NCI-H1417 (cell line): ENCODE measurements around the gene UBE2B.
A peak's percentile ranks its signal among the peaks of the same experiment; 100 is the strongest.
"Not testable (repeated sequence)": the region's sequence is repeated elsewhere in the genome, so short reads cannot be mapped to it uniquely, and the experiment has no call there.

Experiments
- DNase-seq, 3 experiments: peaks; one replicate each; lab custom pipeline; 2025; lab: John Stamatoyannopoulos, UW

Gene UBE2B

DNA sequence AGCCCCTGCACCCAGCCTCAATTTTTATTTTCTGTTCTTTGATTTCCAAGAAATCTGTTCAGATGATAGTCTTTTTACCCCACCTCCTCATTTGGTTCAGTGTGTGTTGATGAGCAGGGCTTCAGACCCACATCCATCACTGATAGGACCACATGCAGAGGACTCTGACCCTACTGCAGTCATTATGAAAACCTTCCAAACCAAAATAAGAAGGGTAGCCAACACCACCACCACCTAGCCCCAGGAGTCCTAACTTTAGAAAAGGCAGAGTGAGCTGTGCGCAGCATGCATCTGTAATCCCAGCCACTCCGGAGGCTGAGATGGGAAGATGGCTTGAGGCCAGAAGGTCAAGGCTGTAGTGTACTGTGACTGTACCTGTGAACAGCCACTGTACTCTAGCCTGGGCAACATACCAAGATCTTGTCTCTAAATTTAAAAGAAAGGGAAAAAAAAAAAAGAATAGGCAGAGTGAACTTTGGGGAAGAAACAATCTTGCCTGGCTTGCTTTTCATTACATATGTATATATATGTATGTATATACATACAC, 27.3 kb downstream of the UBE2B start:
- DNase-seq: no peak

DNA sequence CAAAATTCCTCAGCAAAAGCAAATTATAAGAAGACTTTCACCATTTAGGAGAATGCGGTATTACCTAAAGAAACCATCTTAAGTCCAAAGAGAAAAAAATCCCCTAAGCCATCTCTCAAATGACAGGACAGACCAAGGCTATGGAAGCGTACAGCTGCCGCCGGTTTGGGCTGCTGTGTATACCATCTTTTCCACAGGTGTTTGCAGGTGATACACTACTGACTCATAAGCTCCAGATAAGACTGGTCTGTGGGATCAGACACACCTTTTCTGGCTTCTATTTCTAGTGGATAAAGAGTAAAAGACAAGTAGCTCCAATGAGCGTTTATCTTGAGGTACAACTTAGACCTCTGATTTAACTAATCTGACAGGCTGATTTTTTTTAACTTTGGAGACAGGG, 32.6 kb downstream of the UBE2B start:
- DNase-seq: no peak

GRCh38 chr5:134406390-134406789, 35.0 kb downstream of the UBE2B start:
- DNase-seq: no peak

GRCh38 chr5:134409321-134409720, 38.0 kb downstream of the UBE2B start:
- DNase-seq: no peak

GRCh38 chr5:134410822-134411221, 39.5 kb downstream of the UBE2B start:
- no peak for DNase-seq

GRCh38 chr5:134411228-134411545, 39.8 kb downstream of the UBE2B start:
- no peak for DNase-seq

- peak; percentile 79 to 84 (median 82) for DNase-seq
Observed at GRCh38 chr5:134411546-134412266, 40.3 kb downstream of the UBE2B start, which contains the start of gene CDKN2AIPNL. CDKN2AIPNL (minus strand) TSS chr5:134411881; CDS start chr5:134411854, 27 bp downstream.

DNA sequence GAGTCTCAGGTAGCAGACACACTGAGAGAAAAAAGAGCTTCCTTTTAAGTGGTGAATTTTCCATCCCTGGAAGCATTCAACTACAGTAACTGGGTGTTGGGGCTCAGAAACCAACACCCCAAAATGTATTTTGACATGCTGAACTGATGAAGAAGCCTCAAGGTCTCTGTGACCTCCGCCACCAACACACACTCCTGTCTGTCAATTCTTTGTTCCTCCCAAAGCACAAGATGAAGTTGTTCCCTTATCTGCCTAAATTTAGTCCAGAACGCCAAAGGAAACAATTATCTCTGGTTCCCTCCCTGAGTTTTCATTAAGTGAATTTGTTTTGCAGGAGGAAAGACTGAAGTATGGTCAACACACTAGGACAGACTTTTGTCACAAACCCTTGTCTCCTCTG, 41.7 kb downstream of the UBE2B start:
- DNase-seq: no peak

DNA sequence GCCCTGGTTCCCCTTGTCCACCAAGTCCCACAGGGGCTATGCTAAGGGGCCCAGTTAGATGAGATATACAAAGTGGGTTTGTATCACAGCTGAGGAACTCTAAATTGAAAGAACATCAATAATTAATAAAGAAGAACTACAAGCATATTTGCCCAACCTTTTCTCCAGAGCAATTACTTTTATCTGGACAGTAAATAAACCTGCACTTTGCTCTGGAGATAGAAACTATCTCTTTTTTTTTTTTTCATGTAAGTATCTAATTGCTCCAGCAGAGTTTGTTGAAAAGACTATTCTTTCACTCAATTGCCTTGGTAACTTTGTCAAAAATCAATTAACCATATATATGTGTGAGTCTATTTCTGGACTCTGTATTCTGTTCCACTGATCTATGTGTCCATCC, 46.3 kb downstream of the UBE2B start:
- no peak for DNase-seq

DNA sequence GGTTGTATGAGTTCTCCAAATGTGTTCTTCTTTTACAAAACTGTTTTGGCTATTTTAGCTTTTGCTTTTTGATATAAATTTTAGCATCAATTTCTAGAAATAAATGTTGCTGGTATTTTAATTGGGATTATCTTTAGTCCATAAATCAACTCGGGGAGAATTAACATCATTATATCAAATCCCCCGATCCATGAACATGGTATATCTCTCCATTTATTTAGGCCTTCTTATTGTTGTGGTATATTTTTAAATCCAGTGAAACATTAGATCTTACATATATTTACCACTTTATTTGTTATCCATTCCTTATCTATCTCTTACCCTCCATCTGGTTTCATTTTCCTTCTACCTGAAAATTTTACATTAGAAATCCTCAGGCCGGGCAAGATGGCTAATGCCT, 47.6 kb downstream of the UBE2B start:
- DNase-seq: no peak

DNA sequence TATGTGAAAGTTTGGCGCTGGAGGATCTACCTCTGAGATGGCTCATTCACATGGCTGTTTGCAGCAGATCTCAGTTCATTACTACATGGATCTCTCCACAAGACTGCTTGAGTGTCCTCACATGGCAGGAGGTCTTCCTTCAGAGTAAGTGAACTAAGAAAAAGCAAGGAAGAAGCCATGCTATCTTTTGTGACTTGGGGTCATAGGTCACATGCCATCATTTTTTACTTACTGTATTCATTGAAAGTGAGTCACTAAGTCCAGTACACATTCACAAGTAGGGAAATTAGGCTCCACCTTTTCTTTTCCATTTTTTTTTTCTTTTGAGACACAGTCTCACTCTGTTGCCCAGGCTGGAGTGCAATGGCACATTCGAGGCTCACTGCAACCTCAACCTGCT, 49.0 kb downstream of the UBE2B start:
- DNase-seq: no peak

DNA sequence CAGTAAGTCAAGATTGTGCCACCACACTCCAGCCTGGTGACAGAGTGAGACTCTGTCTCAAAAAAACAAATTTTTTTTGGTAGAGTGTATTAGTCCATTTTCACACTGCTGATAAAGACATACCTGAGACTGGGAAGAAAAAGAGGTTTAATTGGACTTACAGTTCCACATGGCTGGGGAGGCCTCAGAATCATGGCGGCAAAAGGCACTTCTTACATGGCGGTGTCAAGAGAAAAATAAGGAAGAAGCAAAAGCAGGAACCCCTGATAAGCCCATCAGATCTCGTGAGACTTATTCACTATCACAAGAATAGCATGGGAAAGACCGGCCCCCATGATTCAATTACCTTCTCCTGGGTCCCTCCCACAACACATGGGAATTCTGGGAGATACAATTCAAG, 49.7 kb downstream of the UBE2B start:
- DNase-seq: not testable (repeated sequence)

DNA sequence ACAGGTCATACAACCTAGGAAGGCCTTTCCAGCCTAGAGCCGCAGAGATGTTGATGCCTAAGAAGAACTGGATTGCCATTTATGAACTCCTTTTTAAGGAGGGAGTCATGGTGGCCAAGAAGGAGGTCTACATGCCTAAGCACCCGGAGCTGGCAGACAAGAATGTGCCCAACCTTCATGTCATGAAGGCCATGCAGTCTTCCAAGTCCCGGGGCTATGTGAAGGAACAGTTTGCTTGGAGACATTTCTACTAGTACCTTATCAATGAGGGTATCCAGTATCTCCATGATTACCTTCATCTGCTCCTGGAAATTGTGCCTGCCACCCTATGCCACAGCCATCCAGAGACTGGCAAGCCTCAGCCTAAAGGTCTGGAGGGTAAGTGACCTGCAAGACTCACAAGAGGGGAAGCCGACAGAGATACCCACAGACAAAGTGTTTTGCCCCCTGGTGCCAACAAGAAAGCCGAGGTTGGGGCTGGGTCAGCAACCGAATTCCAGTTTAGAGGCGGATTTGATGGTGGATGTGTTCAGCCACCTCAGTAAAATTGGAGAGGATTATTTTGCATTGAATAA, 51.5 kb downstream of the UBE2B start:
- no peak for DNase-seq

DNA sequence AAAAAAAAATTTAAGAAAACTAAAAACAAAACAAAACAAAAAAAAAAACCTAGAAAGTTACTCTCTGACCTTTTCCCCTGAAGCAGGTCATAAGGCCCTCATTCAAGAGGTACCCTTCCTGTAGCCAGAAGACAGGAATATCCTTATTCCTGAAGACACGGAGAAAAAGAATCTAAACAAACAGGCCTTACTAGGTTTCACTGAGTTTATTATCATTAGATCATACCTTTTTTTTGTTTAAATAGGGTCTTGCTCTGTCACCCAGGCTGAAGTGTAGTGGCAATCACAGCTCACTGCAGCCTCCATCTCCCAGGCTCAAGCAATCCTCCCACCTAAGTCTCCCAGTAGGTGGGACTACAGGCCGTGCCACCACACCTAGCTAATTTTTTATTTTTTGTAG, 52.0 kb downstream of the UBE2B start:
- no peak for DNase-seq

- no peak for DNase-seq
Observed at GRCh38 chr5:134426361-134426760, 55.0 kb downstream of the UBE2B start.

DNA sequence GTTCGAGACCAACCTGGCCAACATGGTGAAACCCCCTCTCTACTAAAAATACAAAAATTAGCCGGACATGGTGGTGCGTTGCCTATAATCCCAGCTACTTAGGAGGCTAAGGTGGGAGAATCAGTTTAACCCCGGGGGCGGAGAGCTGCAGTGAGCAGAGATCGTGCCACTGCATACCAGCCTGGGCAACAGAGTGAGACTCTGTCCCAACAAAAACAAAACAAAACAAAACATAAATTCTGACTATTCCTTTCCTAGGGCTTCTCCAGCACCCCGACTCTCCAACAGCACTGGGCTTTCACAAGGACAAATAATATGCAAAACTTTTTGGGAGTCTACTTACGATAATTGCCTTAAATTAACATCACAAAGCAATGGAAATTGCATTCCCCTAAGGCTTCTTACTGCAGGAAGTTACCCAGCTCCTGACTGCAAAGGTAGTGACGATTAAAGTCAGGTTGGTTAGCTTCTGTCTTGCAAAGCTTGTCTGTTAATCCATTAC, 56.2 kb downstream of the UBE2B start:
- DNase-seq: no peak

GRCh38 chr5:134430001-134430569, 58.7 kb downstream of the UBE2B start:
- no peak for DNase-seq

GRCh38 chr5:134432174-134432573, 60.8 kb downstream of the UBE2B start:
- DNase-seq: no peak

- DNase-seq: no peak
Observed at GRCh38 chr5:134432677-134433359, 61.4 kb downstream of the UBE2B start.

GRCh38 chr5:134435560-134435959, 64.2 kb downstream of the UBE2B start:
- no peak for DNase-seq

DNA sequence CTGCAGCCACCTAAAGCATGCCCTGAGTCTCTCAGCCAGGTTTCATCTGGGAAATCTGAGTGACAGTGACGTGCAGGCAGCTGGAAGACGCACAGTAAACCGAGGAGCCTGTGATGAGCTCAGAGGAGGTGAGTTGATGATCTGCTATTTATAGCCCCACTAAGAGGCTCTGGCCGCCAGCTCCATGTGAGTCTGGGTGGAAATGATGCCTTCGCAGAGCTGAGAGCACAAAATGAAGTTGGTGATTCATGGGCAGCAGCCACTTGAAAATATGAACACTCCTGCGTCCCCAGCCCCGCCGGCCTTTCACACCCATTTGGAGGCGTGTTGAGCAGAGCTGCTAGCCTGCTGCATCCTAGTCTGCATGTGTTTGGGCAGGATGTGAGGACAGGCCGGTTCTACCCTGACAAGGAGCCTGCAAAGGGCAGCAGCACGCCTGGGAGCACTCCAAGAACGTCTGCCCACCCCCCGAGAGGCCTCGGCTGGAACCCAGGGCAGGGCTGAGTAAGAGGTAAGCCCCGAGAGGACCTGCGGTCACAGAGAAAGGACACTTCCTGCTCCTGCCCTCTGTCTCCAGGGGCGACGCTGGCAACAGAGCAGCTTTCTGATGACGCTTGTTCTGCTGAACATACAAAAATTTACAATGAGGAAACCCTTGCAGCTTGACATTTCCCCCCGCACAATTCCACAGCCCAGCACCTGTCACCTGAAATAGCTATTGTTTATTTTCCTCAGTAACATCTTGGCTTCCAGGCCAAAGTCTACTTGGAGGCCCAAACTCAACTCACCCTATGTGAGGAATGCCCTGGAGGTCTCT, 65.4 kb downstream of the UBE2B start:
- DNase-seq: peak; percentile 58 to 90 (median 81)
